ENCODE data around the gene CENPO.

CENPO gene

DNA sequence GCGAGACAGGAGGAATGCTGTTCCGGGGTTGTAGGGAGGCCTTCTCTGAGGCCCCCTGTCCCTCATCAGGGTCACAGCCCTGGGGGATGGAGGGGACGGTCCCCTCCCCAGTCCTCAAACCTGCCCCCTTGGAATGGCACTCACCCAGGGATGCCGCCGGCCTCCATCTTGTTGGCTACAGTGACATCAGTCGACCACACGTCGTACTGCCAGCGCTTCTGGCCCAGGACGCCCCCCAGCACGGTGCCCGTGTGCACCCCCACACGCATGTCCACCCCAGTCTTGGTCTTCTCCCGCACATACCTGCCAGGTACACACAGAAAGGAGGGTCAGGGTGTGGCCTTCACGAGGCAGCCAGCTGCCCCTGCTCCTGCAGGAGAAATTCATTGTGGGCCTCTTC, 46.5 kb downstream of the CENPO start:
- TF ChIP-seq, protein P1, sequence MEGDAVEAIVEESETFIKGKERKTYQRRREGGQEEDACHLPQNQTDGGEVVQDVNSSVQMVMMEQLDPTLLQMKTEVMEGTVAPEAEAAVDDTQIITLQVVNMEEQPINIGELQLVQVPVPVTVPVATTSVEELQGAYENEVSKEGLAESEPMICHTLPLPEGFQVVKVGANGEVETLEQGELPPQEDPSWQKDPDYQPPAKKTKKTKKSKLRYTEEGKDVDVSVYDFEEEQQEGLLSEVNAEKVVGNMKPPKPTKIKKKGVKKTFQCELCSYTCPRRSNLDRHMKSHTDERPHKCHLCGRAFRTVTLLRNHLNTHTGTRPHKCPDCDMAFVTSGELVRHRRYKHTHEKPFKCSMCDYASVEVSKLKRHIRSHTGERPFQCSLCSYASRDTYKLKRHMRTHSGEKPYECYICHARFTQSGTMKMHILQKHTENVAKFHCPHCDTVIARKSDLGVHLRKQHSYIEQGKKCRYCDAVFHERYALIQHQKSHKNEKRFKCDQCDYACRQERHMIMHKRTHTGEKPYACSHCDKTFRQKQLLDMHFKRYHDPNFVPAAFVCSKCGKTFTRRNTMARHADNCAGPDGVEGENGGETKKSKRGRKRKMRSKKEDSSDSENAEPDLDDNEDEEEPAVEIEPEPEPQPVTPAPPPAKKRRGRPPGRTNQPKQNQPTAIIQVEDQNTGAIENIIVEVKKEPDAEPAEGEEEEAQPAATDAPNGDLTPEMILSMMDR (IDR thresholded peaks at IDR 0.05; ENCODE audit: low read depth, low read length): no peak
- no peak overlapping the region for H3K4me3 ChIP-seq (ENCODE audit: low read depth, low read length)

DNA sequence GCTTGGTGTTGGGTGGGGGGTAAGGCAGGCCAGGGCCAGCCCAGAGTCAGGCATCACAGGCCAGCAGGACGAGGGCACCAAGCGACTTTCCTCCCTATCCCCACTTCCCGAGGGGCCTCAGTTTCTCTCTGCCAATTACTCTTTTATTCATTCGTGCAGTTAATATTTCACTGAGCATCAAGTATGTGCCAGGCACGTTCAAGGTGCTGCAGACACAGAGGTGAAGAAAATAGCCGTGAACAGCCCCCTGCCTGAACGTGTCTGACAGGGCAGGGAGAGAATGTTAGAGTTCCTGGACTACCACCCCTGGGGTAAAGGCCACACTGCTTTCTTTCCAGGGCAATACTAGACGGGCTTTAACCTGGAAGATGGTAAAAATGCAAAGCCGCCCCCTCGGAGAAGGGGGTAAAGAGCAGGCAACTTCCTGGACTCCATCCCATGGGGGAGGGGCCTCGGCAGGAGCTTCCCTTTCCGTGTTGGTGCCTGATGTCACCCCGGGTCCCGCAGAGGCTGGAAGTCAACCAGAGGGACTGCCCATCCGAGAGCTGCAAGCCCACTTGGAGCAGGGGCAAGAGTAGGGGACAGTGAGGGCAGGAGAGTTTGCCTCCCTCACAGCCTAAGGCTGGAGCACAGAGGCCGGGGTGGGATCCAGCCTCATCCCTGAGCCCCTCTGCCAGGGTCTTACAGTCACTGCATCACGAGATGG, 47.1 kb downstream of the CENPO start:
- TF ChIP-seq, protein P1 (IDR thresholded peaks at IDR 0.05; ENCODE audit: low read depth, low read length): no peak
- H3K4me3 ChIP-seq (ENCODE audit: low read depth, low read length): no peak overlapping the region

DNA sequence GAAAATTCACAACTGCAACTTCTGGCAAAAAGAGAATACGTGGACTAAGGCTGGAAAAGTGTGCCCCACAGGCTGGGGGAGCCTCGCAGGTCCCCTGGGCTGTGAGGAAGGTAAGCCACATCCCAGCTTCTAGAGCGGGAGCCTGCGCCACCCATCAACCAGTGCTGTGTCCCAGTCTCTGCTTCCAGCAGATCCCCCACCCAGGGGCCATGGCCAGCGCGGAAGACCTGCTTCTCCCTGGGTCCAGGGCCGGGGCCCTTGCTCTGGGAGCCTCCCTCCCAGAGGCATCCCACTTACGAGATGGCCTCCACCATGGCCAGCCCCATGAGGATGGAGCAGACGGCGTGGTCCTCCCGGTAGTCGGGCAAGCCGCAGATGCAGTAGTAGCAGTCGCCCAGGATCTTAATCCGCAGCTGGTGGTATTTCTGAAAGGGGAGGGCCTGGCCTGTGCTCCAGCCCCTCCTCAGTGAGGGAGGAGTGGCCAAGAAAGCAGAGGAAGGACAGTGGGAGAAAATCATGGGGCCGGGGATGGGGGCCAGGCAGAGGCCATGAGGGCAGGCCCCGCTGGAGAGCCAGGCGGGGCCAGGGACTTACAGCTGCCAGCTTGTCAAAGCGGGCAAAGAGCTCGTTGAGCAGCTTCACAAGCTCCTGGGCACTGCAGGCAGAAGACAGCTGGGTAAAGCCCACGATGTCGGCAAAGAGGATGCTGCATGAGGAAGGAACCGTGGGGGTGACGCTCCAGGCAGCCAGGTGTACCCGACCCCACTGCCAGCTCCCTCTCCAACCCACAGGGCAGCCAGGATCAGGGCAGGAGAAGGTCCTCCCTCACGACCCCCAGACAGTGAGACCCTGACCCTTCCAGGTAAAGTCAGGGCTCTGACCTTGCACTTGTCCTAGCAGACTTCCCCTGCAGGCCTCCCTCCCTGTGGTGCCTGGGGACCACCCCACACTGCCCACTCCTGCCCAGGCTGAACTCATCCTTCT, 48.0 kb downstream of the CENPO start:
- TF ChIP-seq, protein P1 (IDR thresholded peaks at IDR 0.05; ENCODE audit: low read depth, low read length): no peak
- no peak overlapping the region for H3K4me3 ChIP-seq (ENCODE audit: low read depth, low read length)

DNA sequence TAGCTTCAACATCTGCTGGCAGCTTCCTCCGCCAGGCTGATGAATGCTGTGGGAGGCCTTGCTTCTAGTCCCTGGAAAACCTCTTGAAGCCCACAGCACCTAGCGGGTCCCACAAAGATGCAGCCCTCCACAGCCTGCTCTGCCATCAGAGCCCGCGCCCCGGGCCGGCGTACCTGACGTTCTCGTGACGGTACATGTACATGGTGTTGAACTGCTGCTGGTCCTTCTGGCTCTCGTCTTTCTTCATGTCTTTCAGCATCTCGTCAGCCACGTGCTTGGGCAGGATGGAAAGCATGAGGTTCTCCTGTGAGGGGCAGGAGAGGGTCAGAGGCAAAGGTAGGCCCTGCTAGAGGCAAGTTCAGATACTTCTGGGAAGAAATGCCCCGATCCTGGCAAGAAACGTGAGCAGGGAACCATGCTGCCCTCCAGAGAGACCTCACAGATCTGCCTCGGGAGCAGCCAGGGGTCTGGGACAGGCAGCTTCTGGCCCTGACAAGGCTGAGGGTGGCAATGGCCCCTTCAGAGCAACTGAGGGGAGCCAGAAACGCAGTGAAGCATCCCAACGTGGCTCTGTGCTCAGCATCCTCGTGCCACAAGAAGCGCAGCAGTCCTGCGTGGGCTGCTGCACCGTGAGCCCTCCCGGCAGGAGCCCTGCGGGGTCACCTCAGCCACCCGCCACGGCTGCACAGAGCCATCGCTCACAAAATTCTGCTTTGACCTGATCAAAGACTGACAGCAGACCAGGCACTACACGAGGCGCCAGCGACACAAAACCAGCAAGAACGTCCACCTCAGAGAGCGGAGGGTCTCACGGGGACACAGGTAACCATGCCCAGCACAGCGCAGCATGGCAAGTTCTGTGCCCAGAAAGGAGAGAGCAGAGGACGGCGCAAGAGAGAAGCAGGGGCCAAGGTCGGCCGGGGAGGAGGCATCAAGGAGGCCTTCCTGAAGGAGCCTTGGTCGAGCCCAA, 49.1 kb downstream of the CENPO start:
- no peak overlapping the region for H3K4me3 ChIP-seq (ENCODE audit: low read depth, low read length)
- TF ChIP-seq, protein P1 (IDR thresholded peaks at IDR 0.05; ENCODE audit: low read depth, low read length): no peak

GRCh38 chr2:24843330-24843860, 50.2 kb downstream of the CENPO start:
- TF ChIP-seq, protein P1 (IDR thresholded peaks at IDR 0.05; ENCODE audit: low read depth, low read length): no peak

DNA sequence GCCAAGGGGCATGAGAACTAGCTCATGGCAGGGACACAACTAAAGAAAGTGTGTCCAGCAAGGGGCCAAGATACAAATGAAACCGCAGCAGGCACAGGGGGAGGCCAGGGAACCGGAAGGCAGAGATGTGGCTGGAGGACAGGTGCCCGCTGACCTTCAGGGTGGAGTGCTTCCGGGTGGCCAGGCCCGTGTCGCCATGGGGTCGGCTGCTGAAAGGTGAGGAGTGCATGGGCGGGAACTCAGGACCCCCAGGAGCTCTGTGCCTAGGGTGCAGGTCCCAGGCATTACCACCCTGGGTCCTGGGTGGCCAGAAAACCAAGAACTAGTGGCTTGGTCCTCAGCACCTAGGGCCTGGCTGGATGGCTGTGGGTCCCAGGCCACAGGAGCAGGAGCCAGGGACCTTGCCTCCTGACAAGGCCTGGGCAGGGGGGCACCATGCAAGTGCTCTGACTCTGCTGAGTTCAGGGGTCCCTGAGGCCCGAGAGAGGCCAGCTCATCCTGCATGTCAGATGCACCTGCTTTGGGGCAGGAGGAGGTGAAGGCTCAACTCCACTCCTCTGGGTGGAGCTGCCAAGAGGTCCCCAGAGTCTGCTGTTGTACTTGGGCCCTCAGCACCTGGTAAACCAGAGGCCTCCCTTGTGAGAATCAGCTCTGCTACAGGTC, 50.9 kb downstream of the CENPO start:
- H3K4me3 ChIP-seq (ENCODE audit: low read depth, low read length): no peak overlapping the region
- TF ChIP-seq, protein P1 (IDR thresholded peaks at IDR 0.05; ENCODE audit: low read depth, low read length): no peak

More at GRCh38 chr2:24843330-24843860, 50.2 kb downstream of the CENPO start:
- no peak overlapping the region for H3K4me3 ChIP-seq (ENCODE audit: low read depth, low read length)
